Kidney epithelial cell (primary cell): ENCODE measurements around the gene SLC49A4. TPM values are rescaled to one million over a fixed set of nuclear protein-coding genes. Genes with fewer than 3 reads are reported as not detected.

Experiments used
- DNase-seq: peaks from one replicate; pipeline ENCODE4 v3.0.0-alpha.2; 2010; ENCODE audit warnings: low read depth
- H3K27me3 ChIP-seq: 2 replicates; pipeline ENCODE4 v1.6.0; 2011; ENCODE audit warnings: low read length; ENCODE audit not compliant: control insufficient read depth, insufficient read depth
- H3K36me3 ChIP-seq: 2 replicates; pipeline ENCODE4 v1.5.1; 2011; ENCODE audit warnings: low read length; ENCODE audit not compliant: control insufficient read depth, insufficient read depth
- H3K4me3 ChIP-seq: 2 replicates; pipeline ENCODE4 v1.5.1; 2011; ENCODE audit warnings: low read depth, mild to moderate bottlenecking, control low read depth, low read length
- total RNA-seq: library from RNA; depleted of rRNA; stranded (reverse); fragments of >200 nt; gene quantifications from 2 replicates; pipeline ENCODE4 v1.2.3, GENCODE V29; 2015
- TF ChIP-seq, protein P1 (sequence below): IDR thresholded peaks from 2 replicates; pipeline ENCODE4 v1.5.1; 2011; ENCODE audit warnings: mild to moderate bottlenecking, moderate library complexity, low read length, control low read depth, inconsistent platforms; ENCODE audit not compliant: insufficient read depth, poor library complexity, severe bottlenecking

SLC49A4 gene
- total RNA-seq, 1 donor from 2014 or later, result 17.2 TPM

DNA sequence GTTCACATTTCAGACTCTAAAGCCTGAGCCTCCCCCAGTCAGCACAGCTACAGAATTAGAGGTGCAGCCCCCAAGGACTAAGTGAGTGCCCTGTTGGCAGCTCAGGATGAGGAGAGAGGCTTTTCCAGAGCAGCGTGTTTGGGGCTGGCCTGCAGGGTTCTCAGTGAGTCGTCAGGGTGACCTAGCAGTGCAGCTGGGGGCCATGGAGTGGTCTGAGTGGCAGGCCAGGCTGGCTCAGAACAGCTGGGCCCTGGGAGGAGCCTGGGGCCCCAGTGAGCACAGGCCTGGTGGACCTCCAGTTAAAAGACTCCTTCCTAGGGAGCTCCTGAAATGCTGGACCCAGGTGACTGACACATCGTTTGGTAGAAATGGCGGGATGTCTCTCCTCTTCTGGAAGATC is 108.3 kb downstream of the SLC49A4 start:
- DNase-seq, result no peak
- Histone ChIP-seq H3K4me3 (no peak overlapping the region), H3K27me3 (no peaks in the 10 kb centered on the region), H3K36me3 (no peaks in the 10 kb centered on the region)
- TF ChIP-seq, protein P1, sequence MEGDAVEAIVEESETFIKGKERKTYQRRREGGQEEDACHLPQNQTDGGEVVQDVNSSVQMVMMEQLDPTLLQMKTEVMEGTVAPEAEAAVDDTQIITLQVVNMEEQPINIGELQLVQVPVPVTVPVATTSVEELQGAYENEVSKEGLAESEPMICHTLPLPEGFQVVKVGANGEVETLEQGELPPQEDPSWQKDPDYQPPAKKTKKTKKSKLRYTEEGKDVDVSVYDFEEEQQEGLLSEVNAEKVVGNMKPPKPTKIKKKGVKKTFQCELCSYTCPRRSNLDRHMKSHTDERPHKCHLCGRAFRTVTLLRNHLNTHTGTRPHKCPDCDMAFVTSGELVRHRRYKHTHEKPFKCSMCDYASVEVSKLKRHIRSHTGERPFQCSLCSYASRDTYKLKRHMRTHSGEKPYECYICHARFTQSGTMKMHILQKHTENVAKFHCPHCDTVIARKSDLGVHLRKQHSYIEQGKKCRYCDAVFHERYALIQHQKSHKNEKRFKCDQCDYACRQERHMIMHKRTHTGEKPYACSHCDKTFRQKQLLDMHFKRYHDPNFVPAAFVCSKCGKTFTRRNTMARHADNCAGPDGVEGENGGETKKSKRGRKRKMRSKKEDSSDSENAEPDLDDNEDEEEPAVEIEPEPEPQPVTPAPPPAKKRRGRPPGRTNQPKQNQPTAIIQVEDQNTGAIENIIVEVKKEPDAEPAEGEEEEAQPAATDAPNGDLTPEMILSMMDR, result no peak

DNA sequence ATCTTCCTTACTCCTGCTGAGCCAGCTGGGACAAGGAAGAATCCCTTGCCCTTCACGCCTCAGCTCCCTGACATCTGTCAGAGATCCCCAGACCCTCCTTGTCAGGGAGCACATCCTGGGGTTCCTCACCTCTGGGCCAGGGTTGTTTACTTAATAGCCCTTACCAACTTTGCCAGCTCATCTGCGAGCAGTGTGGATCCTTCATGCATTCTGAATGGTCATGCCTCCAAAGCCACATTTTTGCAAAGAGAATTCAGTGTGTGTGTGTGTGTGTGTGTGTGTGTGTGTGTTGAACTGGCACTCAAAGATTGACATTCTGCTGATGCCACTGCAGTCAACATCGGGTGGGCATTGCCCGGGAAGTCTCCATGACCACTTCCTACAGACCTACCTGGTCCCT is 112.6 kb downstream of the SLC49A4 start:
- Histone ChIP-seq H3K27me3 (peaks cover 10% of the 10 kb centered on the region), H3K4me3 (no peak overlapping the region), H3K36me3 (no peaks in the 10 kb centered on the region)
- TF ChIP-seq, protein P1, result no peak
- no peak for DNase-seq

GRCh38 chr3:122908251-122908650 is 113.4 kb downstream of the SLC49A4 start:
- peaks cover 17% of the 10 kb centered on the region for H3K27me3 ChIP-seq
- no peak for DNase-seq
- no peak overlapping the region for H3K4me3 ChIP-seq
- H3K36me3 ChIP-seq, result no peaks in the 10 kb centered on the region
- TF ChIP-seq, protein P1, result no peak

DNA sequence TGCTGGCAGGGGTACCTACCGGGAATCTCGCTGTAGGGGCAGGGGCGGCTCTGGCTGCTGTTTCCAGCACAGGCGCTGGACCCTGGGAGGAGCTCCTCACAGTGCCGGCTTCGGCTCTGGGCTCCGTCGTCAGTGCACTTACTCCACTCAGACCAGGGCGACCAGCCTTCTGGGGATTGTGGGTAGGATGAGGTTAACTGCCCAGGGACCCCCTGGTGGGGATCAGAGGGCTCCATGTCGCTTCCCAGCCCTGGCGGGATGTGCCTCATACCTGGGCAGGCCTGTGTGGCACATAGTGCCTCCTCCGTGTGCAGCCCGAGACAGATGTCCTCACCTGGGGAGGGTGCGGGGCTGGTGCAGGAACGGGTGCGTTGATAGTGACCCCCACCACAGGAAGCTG is 117.0 kb downstream of the SLC49A4 start:
- TF ChIP-seq, protein P1, result no peak
- no peak for DNase-seq
- no peaks in the 10 kb centered on the region for H3K36me3 ChIP-seq
- H3K27me3 ChIP-seq, result peaks cover 32% of the 10 kb centered on the region
- H3K4me3 ChIP-seq, result no peak overlapping the region

- H3K36me3 ChIP-seq, result no peaks in the 10 kb centered on the region
- DNase-seq, result no peak
- peaks cover 32% of the 10 kb centered on the region for H3K27me3 ChIP-seq
- H3K4me3 ChIP-seq, result no peak overlapping the region
- TF ChIP-seq, protein P1, result no peak
Measured at GRCh38 chr3:122912772-122913538, 118.1 kb downstream of the SLC49A4 start.
